Neural cell (in vitro differentiated cells): ENCODE data around the gene PLIN4.

Source experiments
- EP300 ChIP-seq: fragments of 450-650 bp; conservative IDR thresholded peaks from 2 replicates; pipeline ENCODE4 v1.6.1; 2014; ENCODE audit warnings: antibody characterized with exemption, mild to moderate bottlenecking, moderate library complexity; ENCODE audit not compliant: poor library complexity, severe bottlenecking
- EZH2 ChIP-seq: fragments of 200-600, 300-800 bp; shearing (Covaris generic), sonication (generic); IDR thresholded peaks from 2 replicates; pipeline ENCODE4 v1.6.1; 2014; ENCODE audit warnings: antibody characterized with exemption, low read length, borderline replicate concordance, mild to moderate bottlenecking; ENCODE audit not compliant: insufficient read depth, poor library complexity, severe bottlenecking
- MXI1 ChIP-seq: fragments of 450-650 bp; conservative IDR thresholded peaks from 2 replicates; pipeline ENCODE4 v1.6.1; 2014; ENCODE audit warnings: antibody characterized with exemption, mild to moderate bottlenecking; ENCODE audit not compliant: poor library complexity, severe bottlenecking
- POLR2AphosphoS5 ChIP-seq: IDR thresholded peaks from 2 replicates; pipeline ENCODE4 v1.6.1; 2012
- RAD21 ChIP-seq: fragments of 450-650 bp; conservative IDR thresholded peaks from 2 replicates; pipeline ENCODE4 v1.6.1; 2014; ENCODE audit warnings: antibody characterized with exemption, mild to moderate bottlenecking, moderate library complexity
- SMC3 ChIP-seq: fragments of 450-650 bp; conservative IDR thresholded peaks from 2 replicates; pipeline ENCODE4 v1.6.1; 2014; ENCODE audit warnings: antibody characterized with exemption, mild to moderate bottlenecking, moderate library complexity; ENCODE audit not compliant: poor library complexity
- TAF1 ChIP-seq: IDR thresholded peaks from 2 replicates; pipeline ENCODE4 v1.6.1; 2012; ENCODE audit warnings: low read depth
- TF ChIP-seq, protein P1 (sequence below): fragments of 450-650 bp; IDR thresholded peaks from 2 replicates; pipeline ENCODE4 v1.5.1; 2014; ENCODE audit warnings: antibody characterized with exemption, mild to moderate bottlenecking, moderate library complexity; ENCODE audit not compliant: poor library complexity, severe bottlenecking
- TF ChIP-seq, protein P2 (sequence below): IDR thresholded peaks from 2 replicates; pipeline ENCODE4 v1.6.1; 2012; ENCODE audit warnings: borderline replicate concordance

DNA sequence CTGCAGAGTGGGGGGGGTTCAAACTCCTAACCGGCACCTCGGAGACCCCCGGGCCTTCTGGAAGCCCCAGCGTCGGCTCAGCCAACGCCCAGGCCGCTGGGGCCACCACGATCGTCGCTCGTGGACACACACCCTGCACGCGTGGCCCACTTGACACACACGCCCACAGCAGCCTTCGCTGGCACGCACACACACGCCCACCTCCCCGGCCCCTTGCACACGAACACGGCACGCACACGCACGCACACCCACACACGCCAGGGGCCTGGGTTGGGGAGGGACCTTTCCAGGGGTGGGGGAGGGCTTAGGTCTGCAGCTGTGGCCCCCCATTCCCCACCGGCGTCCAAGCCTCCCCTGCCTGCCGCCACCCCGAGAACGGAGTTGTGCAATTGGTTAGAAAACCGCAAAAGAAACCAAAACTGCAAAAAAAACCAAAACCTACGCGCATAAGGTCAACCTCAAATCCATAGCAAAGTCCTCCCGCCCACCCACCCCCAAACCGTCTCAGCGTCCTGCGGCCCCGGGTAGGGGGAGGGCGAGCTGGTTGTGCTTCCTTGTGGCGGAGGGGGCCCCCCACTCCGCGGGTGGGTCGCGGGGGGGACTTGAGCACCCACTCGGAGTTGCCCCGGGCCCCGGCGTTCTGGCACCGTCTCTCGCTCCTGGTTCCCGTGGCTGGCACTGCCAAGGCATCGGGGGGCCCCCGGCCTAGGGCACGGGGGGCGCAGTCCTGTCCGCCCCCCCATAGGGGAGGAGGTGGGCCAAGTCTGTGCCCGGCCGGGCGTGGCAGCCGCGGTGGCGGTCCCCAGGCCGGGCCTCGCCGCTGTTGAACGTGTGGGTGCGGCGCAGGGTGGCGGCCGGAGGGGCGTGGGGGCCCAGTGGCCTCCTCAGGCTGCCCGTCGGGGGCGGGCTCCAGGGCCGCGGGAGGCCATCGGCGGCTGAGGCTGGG lies 24.9 kb upstream of the PLIN4 start:
- no peak for TF ChIP-seq RAD21
- TF ChIP-seq EZH2 = no peak
- TF ChIP-seq, protein P1, sequence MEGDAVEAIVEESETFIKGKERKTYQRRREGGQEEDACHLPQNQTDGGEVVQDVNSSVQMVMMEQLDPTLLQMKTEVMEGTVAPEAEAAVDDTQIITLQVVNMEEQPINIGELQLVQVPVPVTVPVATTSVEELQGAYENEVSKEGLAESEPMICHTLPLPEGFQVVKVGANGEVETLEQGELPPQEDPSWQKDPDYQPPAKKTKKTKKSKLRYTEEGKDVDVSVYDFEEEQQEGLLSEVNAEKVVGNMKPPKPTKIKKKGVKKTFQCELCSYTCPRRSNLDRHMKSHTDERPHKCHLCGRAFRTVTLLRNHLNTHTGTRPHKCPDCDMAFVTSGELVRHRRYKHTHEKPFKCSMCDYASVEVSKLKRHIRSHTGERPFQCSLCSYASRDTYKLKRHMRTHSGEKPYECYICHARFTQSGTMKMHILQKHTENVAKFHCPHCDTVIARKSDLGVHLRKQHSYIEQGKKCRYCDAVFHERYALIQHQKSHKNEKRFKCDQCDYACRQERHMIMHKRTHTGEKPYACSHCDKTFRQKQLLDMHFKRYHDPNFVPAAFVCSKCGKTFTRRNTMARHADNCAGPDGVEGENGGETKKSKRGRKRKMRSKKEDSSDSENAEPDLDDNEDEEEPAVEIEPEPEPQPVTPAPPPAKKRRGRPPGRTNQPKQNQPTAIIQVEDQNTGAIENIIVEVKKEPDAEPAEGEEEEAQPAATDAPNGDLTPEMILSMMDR = no peak
- TF ChIP-seq EP300 = no peak
- TF ChIP-seq, protein P2, sequence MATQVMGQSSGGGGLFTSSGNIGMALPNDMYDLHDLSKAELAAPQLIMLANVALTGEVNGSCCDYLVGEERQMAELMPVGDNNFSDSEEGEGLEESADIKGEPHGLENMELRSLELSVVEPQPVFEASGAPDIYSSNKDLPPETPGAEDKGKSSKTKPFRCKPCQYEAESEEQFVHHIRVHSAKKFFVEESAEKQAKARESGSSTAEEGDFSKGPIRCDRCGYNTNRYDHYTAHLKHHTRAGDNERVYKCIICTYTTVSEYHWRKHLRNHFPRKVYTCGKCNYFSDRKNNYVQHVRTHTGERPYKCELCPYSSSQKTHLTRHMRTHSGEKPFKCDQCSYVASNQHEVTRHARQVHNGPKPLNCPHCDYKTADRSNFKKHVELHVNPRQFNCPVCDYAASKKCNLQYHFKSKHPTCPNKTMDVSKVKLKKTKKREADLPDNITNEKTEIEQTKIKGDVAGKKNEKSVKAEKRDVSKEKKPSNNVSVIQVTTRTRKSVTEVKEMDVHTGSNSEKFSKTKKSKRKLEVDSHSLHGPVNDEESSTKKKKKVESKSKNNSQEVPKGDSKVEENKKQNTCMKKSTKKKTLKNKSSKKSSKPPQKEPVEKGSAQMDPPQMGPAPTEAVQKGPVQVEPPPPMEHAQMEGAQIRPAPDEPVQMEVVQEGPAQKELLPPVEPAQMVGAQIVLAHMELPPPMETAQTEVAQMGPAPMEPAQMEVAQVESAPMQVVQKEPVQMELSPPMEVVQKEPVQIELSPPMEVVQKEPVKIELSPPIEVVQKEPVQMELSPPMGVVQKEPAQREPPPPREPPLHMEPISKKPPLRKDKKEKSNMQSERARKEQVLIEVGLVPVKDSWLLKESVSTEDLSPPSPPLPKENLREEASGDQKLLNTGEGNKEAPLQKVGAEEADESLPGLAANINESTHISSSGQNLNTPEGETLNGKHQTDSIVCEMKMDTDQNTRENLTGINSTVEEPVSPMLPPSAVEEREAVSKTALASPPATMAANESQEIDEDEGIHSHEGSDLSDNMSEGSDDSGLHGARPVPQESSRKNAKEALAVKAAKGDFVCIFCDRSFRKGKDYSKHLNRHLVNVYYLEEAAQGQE = no peak
- TF ChIP-seq SMC3 = no peak
- TF ChIP-seq POLR2AphosphoS5 = no peak
- no peak for TF ChIP-seq MXI1
- TF ChIP-seq TAF1 = no peak
